Measurements from ENCODE around the gene TSPAN14. TPM values are rescaled to one million over a fixed set of nuclear protein-coding genes. Genes with fewer than 3 reads are reported as not detected.

The TSPAN14 gene
- total and polyA plus RNA-seq, 2 of the 8 experiments (the other 6 are each of a cell fraction or from before 2014, with no cell fraction given) = 47.4 to 57.8 TPM

GRCh38 chr10:80444124-80444523, 10.0 kb upstream of the TSPAN14 start:
- H2BK12ac ChIP-seq (ENCODE audit: low read depth, low read length) = no peak overlapping the region
- no peak overlapping the region for H2BK120ac ChIP-seq (replicated peaks; ENCODE audit: low read depth, low read length)
- H3K27me3 ChIP-seq (replicated peaks in 1 of 4; ENCODE audit: control insufficient read depth in 3 of 4, extremely low read depth in 1 of 4, insufficient read depth in 3 of 4, low read length in 3 of 4) = no peaks in the 10 kb centered on the region
- no peak overlapping the region for H4K5ac ChIP-seq (ENCODE audit: insufficient read length, low read depth, low read length)
- no peaks in the 10 kb centered on the region for H3K23me2 ChIP-seq (ENCODE audit: low read depth, low read length)
- TF ChIP-seq CREB1 (IDR thresholded peaks at IDR 0.05) = no peak
- no peak for TF ChIP-seq BRCA1 (IDR thresholded peaks at IDR 0.05; ENCODE audit: low read depth, low read length)
- no peak for TF ChIP-seq ASH2L (IDR thresholded peaks at IDR 0.05; ENCODE audit: low read length)
- no peak for TF ChIP-seq SIRT6 (IDR thresholded peaks at IDR 0.05; ENCODE audit: low read length)
- no peak for TF ChIP-seq FOSL1 (IDR thresholded peaks at IDR 0.05; ENCODE audit: insufficient read depth, low read depth, low read length)
- TF ChIP-seq HDAC6 (IDR thresholded peaks at IDR 0.05; ENCODE audit: low read depth, low read length) = no peak
- H3K79me2 ChIP-seq (ENCODE audit: control insufficient read depth in 1 of 2, insufficient read depth in 2 of 2, low read length in 2 of 2) = no peaks in the 10 kb centered on the region
- no peak for FAIRE-seq
- no peak overlapping the region for H4K91ac ChIP-seq (replicated peaks; ENCODE audit: insufficient read length, low read length)
- H2BK15ac ChIP-seq (ENCODE audit: low read length) = peak overlapping the region; percentile 53; the same call in 1 of the 2 replicates
- no peaks in the 10 kb centered on the region for H3K9me3 ChIP-seq (ENCODE audit: insufficient read depth in 2 of 2, low read depth in 1 of 2, low read length in 1 of 2)
- H3K27ac ChIP-seq (ENCODE audit: low read depth, low read length) = no peak overlapping the region
- H2AK5ac ChIP-seq (ENCODE audit: low read depth, low read length) = no peak overlapping the region
- H4K20me1 ChIP-seq (replicated peaks in 1 of 2; ENCODE audit: control insufficient read depth in 1 of 2, insufficient read depth in 2 of 2, low read length in 2 of 2) = no peaks in the 10 kb centered on the region
- no peak overlapping the region for H3K18ac ChIP-seq (ENCODE audit: extremely low read depth, low read length)
- H3K4me2 ChIP-seq (ENCODE audit: insufficient read depth in 1 of 2, low read depth in 2 of 2, low read length in 2 of 2) = no peak overlapping the region
- no peak overlapping the region for H3K14ac ChIP-seq (ENCODE audit: insufficient read length)
- no peak overlapping the region for H3K23ac ChIP-seq (ENCODE audit: insufficient read length)
- no peak overlapping the region for H2AFZ ChIP-seq (ENCODE audit: low read length)
- ChIA-PET CTCF (ENCODE audit: partially characterized antibody) (interaction anchor here (0.6 to 38.4 kb wide), 55 partner anchors 9 to 311 kb away, joined by 3 to 1263 read pairs (median 4); partner anchors contain the start of genes DYDC1, DYDC2, PRXL2A and SH2D4B), POLR2A (ENCODE audit: partially characterized antibody) (interaction anchor here (1.3 to 1.5 kb wide), 3 partner anchors 17 to 100 kb away, joined by 3 to 5 read pairs (median 3); no protein-coding TSS in a partner anchor)
- H4K8ac ChIP-seq (ENCODE audit: extremely low read depth, insufficient read depth, low read length) = no peak overlapping the region
- H2BK20ac ChIP-seq (ENCODE audit: low read length) = no peak overlapping the region
- no peaks in the 10 kb centered on the region for H3K79me1 ChIP-seq (ENCODE audit: low read depth, low read length)
- H3K9ac ChIP-seq (replicated peaks in 1 of 4; ENCODE audit: extremely low read depth in 1 of 4, low read depth in 3 of 4, low read length in 3 of 4) = no peak overlapping the region
- H3K4ac ChIP-seq (replicated peaks; ENCODE audit: insufficient read length, low read depth, low read length) = no peak overlapping the region
- H2BK5ac ChIP-seq (ENCODE audit: low read depth, low read length) = peak overlapping the region; percentile 35; the same call in 1 of the 2 replicates
- no peak overlapping the region for H3K4me3 ChIP-seq (ENCODE audit: extremely low read depth in 1 of 4, insufficient read depth in 2 of 4, low read depth in 3 of 4, low read length in 4 of 4)
- DNase-seq (ENCODE audit: low read depth in 1 of 2, low spot score in 2 of 2) = no peak
- H3K56ac ChIP-seq (replicated peaks; ENCODE audit: insufficient read length, low read depth, low read length) = no peak overlapping the region
- 60% methylated on average over 2 of the region's 2 CpGs; no CpG with 5 or more reads in 1 of the 2 experiments for WGBS, 2 experiments (ENCODE audit: extremely low coverage in 1 of 2, insufficient coverage in 1 of 2, insufficient read length in 1 of 2, insufficient replicate concordance in 2 of 2, low coverage in 1 of 2, low lambda C conversion rate in 2 of 2, missing lambda C conversion rate in 1 of 2)
- no peaks in the 10 kb centered on the region for H3K36me3 ChIP-seq (ENCODE audit: control insufficient read depth in 2 of 4, insufficient read depth in 4 of 4, low read length in 3 of 4)
- peaks cover 0 to 3% (median 0%) of the 10 kb centered on the region in 4 experiments; a peak in 1 of 7 replicates for H3K4me1 ChIP-seq (replicated peaks in 1 of 4; ENCODE audit: control insufficient read depth in 3 of 4, insufficient read depth in 4 of 4, low read length in 3 of 4)
